NB4 (cell line): ENCODE measurements around the gene ZBTB9.
A peak's percentile ranks its signal among the peaks of the same experiment; 100 is the strongest.

Experiments
- CTCF ChIP-seq: IDR thresholded peaks from one replicate; pipeline ENCODE4 v1.5.1; 2012; ENCODE audit warnings: low read depth, low read length
- MAX ChIP-seq: IDR thresholded peaks from 2 replicates; pipeline ENCODE4 v1.6.1; 2011; ENCODE audit warnings: low read depth, low read length
- POLR2A ChIP-seq: IDR thresholded peaks from 2 replicates; pipeline ENCODE4 v1.6.1; 2011; ENCODE audit warnings: mild to moderate bottlenecking; ENCODE audit not compliant: insufficient read length; ENCODE audit errors: extremely low read depth

- peak; percentile 6 for TF ChIP-seq CTCF
- no peak for TF ChIP-seq MAX
- no peak for TF ChIP-seq POLR2A
Measured at GRCh38 chr6:33490198-33490597, 35.8 kb downstream of the ZBTB9 start.
